Testis (tissue), 3 donors: Measurements from ENCODE around the gene PLAAT3. TPM values are rescaled to one million over a fixed set of nuclear protein-coding genes. Genes with fewer than 3 reads are reported as not detected.
"Not testable (repeated sequence)": the region's sequence is repeated elsewhere in the genome, so short reads cannot be mapped to it uniquely, and the experiment has no call there.

Experiments
- DNase-seq: peaks from one replicate; pipeline ENCODE4 v3.0.0-alpha.2; 2019
- H3K27ac ChIP-seq, 2 donors: fragments of 200-600 bp; sonication (generic); one replicate each; pipeline ENCODE4 v1.5.1; 2019
- H3K27me3 ChIP-seq: fragments of 200-600 bp; sonication (generic); one replicate; pipeline ENCODE4 v1.5.1; 2019
- H3K36me3 ChIP-seq: fragments of 200-600 bp; sonication (generic); one replicate; pipeline ENCODE4 v1.5.1; 2017; ENCODE audit warnings: low read depth; ENCODE audit errors: missing control alignments
- H3K4me1 ChIP-seq: fragments of 200-600 bp; sonication (generic); one replicate; pipeline ENCODE4 v1.5.1; 2019
- H3K4me3 ChIP-seq, 2 donors: fragments of 200-600 bp; sonication (generic); one replicate each; pipeline ENCODE4 v1.5.1; 2017 to 2019
- H3K9me3 ChIP-seq: fragments of 200-600 bp; sonication (generic); one replicate; pipeline ENCODE4 v1.5.1; 2017
- CTCF ChIP-seq, 3 experiments: fragments of 450-650 bp in 2 of 3; fragments of 200-600 bp in 1 of 3; sonication (generic) in 1 of 3; IDR thresholded peaks; one replicate each; pipeline ENCODE4 v1.5.1; 2016 to 2019; ENCODE audit warnings: antibody characterized with exemption in 3 of 3, mild to moderate bottlenecking in 2 of 3, moderate library complexity in 1 of 3
- POLR2A ChIP-seq: fragments of 450-650 bp; IDR thresholded peaks from one replicate; pipeline ENCODE4 v1.6.1; 2017; ENCODE audit warnings: antibody characterized with exemption, mild to moderate bottlenecking, moderate library complexity
- WGBS, 2 donors: methylation state at CpG; one replicate each; pipeline ENCODE4 v1.1.5; 2018; 5-methylcytosine and 5-hydroxymethylcytosine counted together
- intact Hi-C: fragments of 100-400 bp; cut with DNase I; formaldehyde crosslinking; loops from one replicate; pipeline ENCODE4 v1.15.1; 2023; ENCODE audit warnings: low total_unique reads
- polyA plus RNA-seq: library from polyadenylated mRNA; stranded (reverse); fragments of 350-450 nt; fragmentation: Illumina TruSeq; extraction: RNeasy Lipid Tissue Mini Kit (QIAGEN cat#74804); gene quantifications from one replicate; pipeline ENCODE4 v1.2.3, GENCODE V29; 2014; ENCODE audit warnings: low read depth, low replicate concordance; ENCODE audit not compliant: insufficient read depth
- total RNA-seq, 2 donors: library from RNA; depleted of rRNA; stranded (reverse); fragments of >200 nt; gene quantifications; one replicate each; pipeline ENCODE4 v1.2.3, GENCODE V29; 2016

Gene PLAAT3
- total and polyA plus RNA-seq, 3 donors from 2014 or later, result 136 to 301 (median 147) TPM

DNA sequence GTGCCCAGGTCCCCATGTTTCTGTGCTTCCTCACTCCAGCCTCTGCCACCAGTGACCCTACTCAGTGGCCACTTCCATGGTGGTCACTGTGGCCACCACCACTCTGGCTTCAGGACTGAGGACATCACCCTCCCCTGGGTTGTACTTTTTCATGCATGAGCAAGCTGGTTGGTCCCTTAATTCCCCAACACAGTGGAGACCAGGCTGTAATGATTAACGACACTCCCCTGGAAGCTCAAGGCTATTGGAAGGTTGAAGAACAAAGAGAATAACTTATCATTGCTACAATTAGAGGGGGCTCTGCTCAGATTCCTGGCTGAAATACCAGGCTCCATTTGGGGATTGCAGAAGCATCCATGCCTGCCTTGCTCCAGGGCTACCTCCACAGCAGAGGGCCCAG lies 67.2 kb downstream of the PLAAT3 start:
- H3K36me3 ChIP-seq, result no peaks in the 10 kb centered on the region
- H3K4me3 ChIP-seq, result no peak overlapping the region
- H3K27me3 ChIP-seq, result no peaks in the 10 kb centered on the region

GRCh38 chr11:63543711-63544110 lies 70.5 kb downstream of the PLAAT3 start:
- WGBS, 2 donors, result 83 to 84% methylated on average over 2 of the region's 2 CpGs
- Histone ChIP-seq H3K27me3 (no peaks in the 10 kb centered on the region), H3K36me3 (no peaks in the 10 kb centered on the region), H3K9me3 (no peaks in the 10 kb centered on the region), H3K27ac (no peak overlapping the region), H3K4me1 (no peaks in the 10 kb centered on the region), H3K4me3 (no peak overlapping the region)
- DNase-seq, result no peak
- TF ChIP-seq POLR2A (no peak), CTCF (IDR thresholded peaks at IDR 0.05) (no peak)
- intact Hi-C loops, result no loop called here

More for the DNA sequence above, 67.2 kb downstream of the PLAAT3 start:
- intact Hi-C loops, result no loop called here
- TF ChIP-seq POLR2A, result no peak
- WGBS, 2 donors, result 65 to 71% methylated on average over 1 of the region's 1 CpG
- no peak for DNase-seq
- H3K9me3 ChIP-seq, result no peaks in the 10 kb centered on the region
- H3K27ac ChIP-seq, result no peak overlapping the region
- no peaks in the 10 kb centered on the region for H3K4me1 ChIP-seq

GRCh38 chr11:63542506-63542905 lies 71.7 kb downstream of the PLAAT3 start:
- H3K4me1 ChIP-seq, H3K27ac ChIP-seq, H3K4me3 ChIP-seq, H3K36me3 ChIP-seq, H3K9me3 ChIP-seq, H3K27me3 ChIP-seq, DNase-seq, intact Hi-C loops: not testable (repeated sequence)
- WGBS, 2 donors, result 84 to 85% methylated on average over 2 of the region's 2 CpGs

DNA sequence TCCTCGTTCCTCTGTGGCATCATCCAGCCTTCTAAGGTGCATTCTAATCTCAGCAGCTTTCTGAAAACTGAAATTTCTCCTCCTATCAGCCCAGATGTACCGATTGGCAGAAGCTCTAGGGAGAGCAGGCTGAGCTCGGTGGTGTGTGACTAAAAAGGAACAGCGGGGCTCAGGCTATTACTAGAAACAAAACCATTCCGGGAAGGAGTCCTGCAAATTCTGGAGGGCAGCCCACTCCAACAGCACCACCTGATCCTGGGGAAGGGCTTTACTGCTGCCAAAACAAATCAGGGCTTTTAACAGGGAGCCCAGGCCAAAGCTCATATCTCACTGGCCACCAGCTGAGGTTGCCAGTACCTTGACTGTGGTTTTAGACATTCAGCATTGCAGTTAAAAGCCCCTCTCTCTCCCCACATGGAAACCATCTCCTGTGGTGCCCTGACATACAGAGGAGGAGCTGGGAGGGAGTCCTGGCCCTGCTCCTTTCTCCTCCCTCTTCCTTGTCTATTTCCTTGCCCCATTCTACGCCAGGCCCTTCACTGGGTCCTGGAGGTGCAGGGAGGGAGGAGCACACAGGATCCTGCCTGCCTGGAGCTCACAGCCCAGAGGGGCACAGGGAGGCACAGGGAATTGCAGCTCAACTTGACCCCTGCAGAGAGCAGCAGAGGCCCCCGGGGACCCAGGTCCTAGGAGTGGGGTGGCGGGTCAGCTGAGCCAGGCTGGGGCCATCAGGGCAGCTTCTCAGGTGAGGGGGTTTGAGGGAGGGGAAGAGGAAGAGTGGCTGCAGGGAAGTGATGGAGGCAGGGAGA lies 76.7 kb downstream of the PLAAT3 start:
- Histone ChIP-seq H3K36me3 (no peaks in the 10 kb centered on the region), H3K4me3 (peak overlapping the region; percentile 34 to 40), H3K27ac (peak overlapping the region; percentile 63 to 75), H3K4me1 (peaks cover 22% of the 10 kb centered on the region), H3K27me3 (no peaks in the 10 kb centered on the region), H3K9me3 (no peaks in the 10 kb centered on the region)
- intact Hi-C loops, result no loop called here
- WGBS, 2 donors, result 42 to 49% methylated on average over 8 of the region's 8 CpGs
- peak; percentile 75 for DNase-seq
- no peak for TF ChIP-seq POLR2A

- 38% methylated on average over 6 to 10 of the region's 10 CpGs for WGBS, 2 donors
- Histone ChIP-seq H3K9me3 (no peaks in the 10 kb centered on the region), H3K27ac (peak within 1 kb of the TSS; percentile 63 to 75), H3K27me3 (no peaks in the 10 kb centered on the region), H3K4me1 (peaks cover 22% of the 10 kb centered on the region), H3K4me3 (peak within 1 kb of the TSS; percentile 34 to 40), H3K36me3 (no peaks in the 10 kb centered on the region)
- peak; percentile 61 for DNase-seq
- TF ChIP-seq POLR2A (no peak), CTCF (IDR thresholded peaks at IDR 0.05) (no peak)
- intact Hi-C loops, result no loop called here
Measured at GRCh38 chr11:63536669-63537292, 77.5 kb downstream of the PLAAT3 start, which contains the start of gene PLAAT4. TSS of gene PLAAT4 (plus strand) at chr11:63536808. CDS start at chr11:63536869, 61 bp downstream.

- no peak for DNase-seq
- TF ChIP-seq POLR2A (no peak), CTCF (IDR thresholded peaks at IDR 0.05) (no peak)
- intact Hi-C loops, result no loop called here
- Histone ChIP-seq H3K27ac (peak overlapping the region in 1 of 2 donors; percentile 63), H3K27me3 (no peaks in the 10 kb centered on the region), H3K4me3 (no peak overlapping the region), H3K9me3 (no peaks in the 10 kb centered on the region), H3K4me1 (peaks cover 22% of the 10 kb centered on the region), H3K36me3 (no peaks in the 10 kb centered on the region)
- 67 to 79% methylated on average over 1 of the region's 1 CpG for WGBS, 2 donors
Measured at GRCh38 chr11:63535734-63536133, 78.5 kb downstream of the PLAAT3 start.
